Measurements from ENCODE around the gene PTPN14.
"Not testable (repeated sequence)": the region's sequence is repeated elsewhere in the genome, so short reads cannot be mapped to it uniquely, and the experiment has no call there.

Gene PTPN14

GRCh38 chr1:214506972-214507431, 44.4 kb downstream of the PTPN14 start:
- DNase-seq = no peak

DNA sequence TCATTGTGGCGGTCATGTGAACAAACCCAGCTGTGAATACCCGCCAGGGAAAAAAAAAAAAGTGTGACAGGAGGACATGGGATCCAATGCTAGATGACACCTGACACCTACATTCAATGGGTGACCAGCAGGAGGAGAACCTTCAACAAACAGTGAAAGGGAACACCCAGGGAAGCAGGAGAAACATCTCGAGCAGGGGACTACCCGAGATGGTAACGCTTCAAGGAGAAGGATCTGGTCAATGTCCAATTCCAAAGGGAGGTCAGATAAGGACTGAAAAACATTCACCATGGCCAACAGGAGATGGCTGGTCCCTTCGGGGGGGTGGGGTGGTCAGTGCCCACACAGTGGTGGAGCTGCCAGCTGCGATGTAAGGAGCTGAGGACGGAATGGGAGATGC, 46.3 kb downstream of the PTPN14 start:
- DNase-seq = no peak

DNA sequence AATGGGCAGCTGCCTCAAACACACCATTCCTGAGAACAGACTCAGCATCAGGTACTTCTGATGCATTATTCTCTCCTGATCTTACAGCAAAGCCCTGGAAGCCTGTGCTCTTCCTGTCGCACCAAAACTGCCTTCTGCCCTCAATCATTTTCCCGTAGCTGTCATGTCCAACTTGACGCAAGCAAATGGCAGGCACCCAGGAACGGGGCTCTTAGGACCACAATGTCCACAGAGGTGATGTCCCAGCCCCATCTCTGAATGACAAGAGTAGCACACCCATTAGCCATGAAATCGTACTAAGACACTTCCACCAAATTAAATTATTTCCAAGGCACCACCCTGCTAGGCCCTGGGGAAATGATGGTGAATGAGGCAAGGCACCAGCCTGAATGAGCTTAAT, 47.1 kb downstream of the PTPN14 start:
- DNase-seq = no peak

- DNase-seq = no peak
Measured at GRCh38 chr1:214503553-214503952, 47.8 kb downstream of the PTPN14 start.

- no peak for DNase-seq
Measured at GRCh38 chr1:214500340-214501055, 50.9 kb downstream of the PTPN14 start.

- no peak for DNase-seq
Measured at GRCh38 chr1:214499732-214500131, 51.7 kb downstream of the PTPN14 start.

- no peak for DNase-seq
Measured at GRCh38 chr1:214498021-214498420, 53.4 kb downstream of the PTPN14 start.

DNA sequence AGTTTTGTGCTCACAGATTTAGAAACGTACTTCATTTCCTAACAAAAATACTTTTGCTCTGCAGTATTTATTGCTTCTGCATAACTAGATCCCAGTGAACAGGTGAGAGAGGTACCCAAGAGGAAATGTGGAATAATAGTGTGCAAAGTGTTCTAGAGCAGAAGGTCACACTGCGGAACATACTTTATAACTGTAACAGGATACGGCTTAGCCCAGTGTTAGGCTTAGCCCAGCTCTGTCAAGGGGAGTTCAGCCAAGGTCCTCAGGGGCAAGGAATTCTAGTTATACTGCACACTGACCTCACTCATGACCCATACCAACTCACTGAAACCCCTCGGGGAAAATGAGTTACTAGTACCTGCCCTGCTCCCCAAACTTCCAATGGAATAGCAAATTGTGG, 55.3 kb downstream of the PTPN14 start:
- no peak for DNase-seq

DNA sequence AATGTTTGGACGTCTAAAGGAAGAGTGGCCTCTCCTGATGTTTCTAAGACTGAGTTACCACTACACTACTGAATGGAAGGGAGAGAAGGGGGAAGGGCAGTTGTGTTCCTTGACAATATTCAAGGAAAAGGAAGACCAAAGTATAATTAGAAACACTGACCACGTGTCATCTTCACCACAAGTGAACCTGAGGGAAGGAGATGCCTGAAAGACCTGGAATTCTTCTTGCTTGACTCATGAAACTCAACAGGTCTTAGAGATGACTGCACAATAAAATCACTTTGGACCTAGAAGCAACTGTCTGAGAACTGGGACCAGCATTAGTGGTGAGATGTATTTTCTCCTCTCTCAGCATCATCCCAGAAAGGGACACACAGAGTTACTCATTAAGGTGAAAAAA, 56.7 kb downstream of the PTPN14 start:
- DNase-seq = no peak

DNA sequence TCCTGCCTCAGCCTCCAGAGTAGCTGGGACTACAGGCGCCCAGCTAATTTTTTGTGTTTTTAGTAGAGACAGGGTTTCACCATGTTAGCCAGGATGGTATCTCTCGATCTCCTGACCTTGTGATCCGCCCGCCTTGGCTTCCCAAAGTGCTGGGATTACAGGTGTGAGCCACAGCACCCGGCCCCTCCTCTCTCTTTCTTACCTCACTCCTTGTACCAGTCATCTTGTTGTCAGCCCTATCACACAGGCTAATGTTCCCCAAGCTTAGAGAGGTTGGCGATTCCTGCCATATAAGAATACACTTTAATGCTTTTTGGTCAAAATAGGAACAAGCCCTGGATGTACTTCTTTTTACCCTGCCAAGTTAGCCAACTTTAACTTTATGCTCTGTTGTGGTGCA, 57.2 kb downstream of the PTPN14 start:
- DNase-seq = not testable (repeated sequence)

DNA sequence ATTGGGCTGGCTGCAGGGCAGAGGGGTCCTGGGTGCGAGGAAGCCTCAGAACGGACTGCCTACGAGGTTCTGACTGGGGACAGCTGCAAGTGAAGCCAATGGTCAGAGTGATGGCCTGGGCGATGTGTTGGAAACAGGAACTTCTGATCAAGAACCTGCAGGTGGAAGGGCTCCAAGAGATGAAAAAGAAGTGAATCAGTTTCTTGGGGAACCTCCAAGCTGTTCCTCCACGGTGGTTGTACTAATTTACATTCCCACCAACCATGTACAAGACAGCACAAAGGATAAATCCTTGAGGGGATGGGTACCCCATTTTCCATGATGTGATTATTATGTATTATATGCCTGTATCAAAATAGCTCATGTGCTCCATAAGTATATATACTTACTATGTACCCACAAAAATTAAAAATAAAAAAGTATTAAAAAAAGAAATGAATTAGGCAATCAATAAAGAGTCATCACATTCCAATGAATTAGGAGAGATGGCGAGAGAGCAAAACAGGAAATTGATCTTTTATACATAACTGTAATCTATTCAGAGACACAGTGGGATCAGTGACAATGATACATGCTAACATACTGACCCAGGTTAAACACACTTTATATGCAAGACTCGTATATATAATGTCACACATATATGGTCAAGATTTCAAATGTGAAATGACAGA, 58.1 kb downstream of the PTPN14 start:
- no peak for DNase-seq

- DNase-seq = no peak
Measured at GRCh38 chr1:214492401-214493075, 58.9 kb downstream of the PTPN14 start.

- DNase-seq = no peak
Measured at GRCh38 chr1:214491468-214492146, 59.8 kb downstream of the PTPN14 start.

DNA sequence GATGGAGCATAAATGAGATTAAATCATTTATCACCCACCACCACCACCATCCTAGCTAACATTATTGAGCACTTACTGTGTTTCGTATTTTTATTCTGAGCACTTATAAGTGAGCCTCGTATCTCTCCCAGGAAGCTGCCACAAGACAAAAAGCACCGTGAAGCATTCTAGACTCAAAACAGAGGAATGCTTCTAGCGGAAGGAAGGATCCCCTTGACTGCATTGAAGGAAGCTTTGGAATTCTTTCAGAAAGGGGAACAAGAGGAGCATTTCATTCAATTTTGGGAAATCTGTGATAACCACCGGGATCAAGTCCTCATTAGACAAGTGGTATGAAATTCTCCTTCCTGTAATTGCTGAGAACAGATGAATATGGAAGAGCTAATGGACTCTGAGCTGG, 66.3 kb downstream of the PTPN14 start:
- no peak for DNase-seq

DNA sequence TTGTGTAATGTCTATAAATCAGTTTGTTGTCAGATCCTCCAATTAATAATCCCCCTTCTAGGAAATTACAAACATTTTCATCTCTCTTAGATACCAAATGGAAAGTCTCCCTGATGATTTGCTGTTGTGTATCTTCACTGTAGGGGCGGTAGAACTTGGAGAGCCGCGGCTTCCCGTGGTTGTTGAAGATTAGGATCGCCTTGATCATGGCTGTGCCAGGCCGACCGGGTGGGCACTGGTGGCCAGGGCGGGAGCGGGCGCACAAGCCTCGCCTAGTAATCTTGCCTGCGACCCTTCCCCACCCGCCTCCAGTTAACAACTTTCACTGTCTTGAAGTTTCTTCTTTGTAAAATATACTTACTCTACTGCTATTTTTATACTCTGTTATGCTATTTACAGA, 68.2 kb downstream of the PTPN14 start:
- DNase-seq = not testable (repeated sequence)

DNA sequence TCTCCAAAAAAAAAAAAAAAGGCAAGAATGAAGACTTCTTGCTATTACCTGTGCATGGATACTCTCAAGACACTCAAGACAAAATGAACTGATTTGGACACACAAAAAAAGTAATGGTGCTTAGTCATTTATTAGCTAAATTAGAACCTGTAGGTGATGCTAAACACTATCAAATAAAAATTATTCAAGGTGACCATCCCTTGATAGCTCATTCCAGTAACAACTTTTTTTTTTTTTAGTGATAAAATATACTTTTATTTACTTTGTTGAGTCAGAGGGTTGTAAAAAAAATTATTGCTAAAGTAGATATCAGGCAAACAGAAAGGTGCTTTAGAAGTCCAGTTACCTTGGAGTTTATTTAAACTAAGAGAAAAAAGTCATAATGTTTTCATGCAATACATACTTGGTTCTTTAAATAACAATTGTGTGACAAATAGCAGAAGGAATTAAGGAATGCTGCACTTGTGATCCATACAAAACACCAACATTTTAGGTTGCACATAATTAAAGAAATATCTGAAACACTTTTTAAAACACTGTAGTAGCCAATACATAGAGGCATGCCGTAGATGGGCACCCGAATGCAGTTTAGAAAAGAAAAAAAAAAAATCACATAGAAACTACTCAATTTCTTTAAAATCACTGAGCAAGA, 69.3 kb downstream of the PTPN14 start:
- DNase-seq = not testable (repeated sequence)

GRCh38 chr1:214476986-214477870, 74.2 kb downstream of the PTPN14 start:
- DNase-seq = no peak

- DNase-seq = no peak
Measured at GRCh38 chr1:214476229-214476985, 75.0 kb downstream of the PTPN14 start.

- no peak for DNase-seq
Measured at GRCh38 chr1:214475746-214476145, 75.7 kb downstream of the PTPN14 start.

GRCh38 chr1:214475331-214475730, 76.1 kb downstream of the PTPN14 start:
- DNase-seq = no peak

- DNase-seq = no peak
Measured at GRCh38 chr1:214474467-214474866, 76.9 kb downstream of the PTPN14 start.

All from activated CD4-positive, alpha-beta T cell treated with anti-CD3 and anti-CD28 coated beads, Interleukin-2, amount 50 U/mL, for 4 hours (primary cell).